Esophagus muscularis mucosa (tissue), 4 donors: ENCODE data around the gene TCAP. TPM values are rescaled to one million over a fixed set of nuclear protein-coding genes. Genes with fewer than 3 reads are reported as not detected.

Source experiments
- DNase-seq: peaks from one replicate; pipeline ENCODE4 v3.0.0-alpha.2; 2017; ENCODE audit errors: extremely low spot score
- H3K27ac ChIP-seq, 4 donors: fragments of 200-600 bp; sonication (generic); replicated peaks in 1 of 4; 1 replicate in 3 of 4; 2 replicates in 1 of 4; pipeline ENCODE4 v1.5.1; 2016 to 2019; ENCODE audit warnings: mild to moderate bottlenecking in 1 of 4
- H3K27me3 ChIP-seq, 4 donors: fragments of 200-600 bp; sonication (generic); one replicate each; pipeline versions ENCODE4 v1.5.1 to v1.6.0; 2016 to 2019
- H3K36me3 ChIP-seq, 4 donors: fragments of 200-600 bp; sonication (generic); one replicate each; pipeline ENCODE4 v1.5.1; 2016 to 2019
- H3K4me1 ChIP-seq, 4 donors: fragments of 200-600 bp; sonication (generic); one replicate each; pipeline ENCODE4 v1.5.1; 2016 to 2019
- H3K4me3 ChIP-seq, 4 donors: fragments of 200-600 bp; sonication (generic); 1 replicate in 2 of 4; 2 replicates in 2 of 4; pipeline ENCODE4 v1.5.1; 2016 to 2019; ENCODE audit warnings: mild to moderate bottlenecking in 4 of 4, moderate library complexity in 1 of 4
- H3K9me3 ChIP-seq, 4 donors: fragments of 200-600 bp; sonication (generic); 1 replicate in 3 of 4; 2 replicates in 1 of 4; pipeline ENCODE4 v1.5.1; 2016 to 2019
- EP300 ChIP-seq: sonication (generic); formaldehyde crosslinking; IDR thresholded peaks from one replicate; pipeline ENCODE4 v1.6.1; 2017; ENCODE audit warnings: antibody characterized with exemption
- POLR2A ChIP-seq: fragments of 450-650 bp; IDR thresholded peaks from one replicate; pipeline ENCODE4 v1.6.1; 2017; ENCODE audit warnings: antibody characterized with exemption, moderate library complexity, mild to moderate bottlenecking, low read depth
- POLR2AphosphoS5 ChIP-seq, 2 donors: sonication (generic); formaldehyde crosslinking; IDR thresholded peaks; one replicate each; pipeline ENCODE4 v1.6.1; 2017; ENCODE audit warnings: antibody characterized with exemption in 2 of 2
- WGBS: methylation state at CpG from one replicate; pipeline ENCODE4 v1.1.5; 2018; 5-methylcytosine and 5-hydroxymethylcytosine counted together
- intact Hi-C: fragments of 100-400 bp; cut with DNase I; formaldehyde crosslinking; loops from one replicate; pipeline ENCODE4 v1.15.1; 2023
- total RNA-seq, 4 donors: library from RNA; depleted of rRNA; stranded (reverse); fragments of >200 nt; gene quantifications; one replicate each; pipeline versions ENCODE4 v1.1.0 to v1.2.1, GENCODE V29; 2016
- TF ChIP-seq, protein P1 (sequence below), 3 experiments: fragments of 200-600 bp in 2 of 3; fragments of 450-650 bp in 1 of 3; sonication (generic) in 2 of 3; IDR thresholded peaks; one replicate each; pipeline ENCODE4 v1.5.1; 2017 to 2019; ENCODE audit warnings: antibody characterized with exemption in 3 of 3, mild to moderate bottlenecking in 2 of 3, moderate library complexity in 1 of 3

TCAP gene, protein sequence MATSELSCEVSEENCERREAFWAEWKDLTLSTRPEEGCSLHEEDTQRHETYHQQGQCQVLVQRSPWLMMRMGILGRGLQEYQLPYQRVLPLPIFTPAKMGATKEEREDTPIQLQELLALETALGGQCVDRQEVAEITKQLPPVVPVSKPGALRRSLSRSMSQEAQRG
- total RNA-seq: 1 to 10 TPM in 3 of 4 donors, under 1 TPM in 1; 0.99 to 2.1 (median 1.3) TPM

DNA sequence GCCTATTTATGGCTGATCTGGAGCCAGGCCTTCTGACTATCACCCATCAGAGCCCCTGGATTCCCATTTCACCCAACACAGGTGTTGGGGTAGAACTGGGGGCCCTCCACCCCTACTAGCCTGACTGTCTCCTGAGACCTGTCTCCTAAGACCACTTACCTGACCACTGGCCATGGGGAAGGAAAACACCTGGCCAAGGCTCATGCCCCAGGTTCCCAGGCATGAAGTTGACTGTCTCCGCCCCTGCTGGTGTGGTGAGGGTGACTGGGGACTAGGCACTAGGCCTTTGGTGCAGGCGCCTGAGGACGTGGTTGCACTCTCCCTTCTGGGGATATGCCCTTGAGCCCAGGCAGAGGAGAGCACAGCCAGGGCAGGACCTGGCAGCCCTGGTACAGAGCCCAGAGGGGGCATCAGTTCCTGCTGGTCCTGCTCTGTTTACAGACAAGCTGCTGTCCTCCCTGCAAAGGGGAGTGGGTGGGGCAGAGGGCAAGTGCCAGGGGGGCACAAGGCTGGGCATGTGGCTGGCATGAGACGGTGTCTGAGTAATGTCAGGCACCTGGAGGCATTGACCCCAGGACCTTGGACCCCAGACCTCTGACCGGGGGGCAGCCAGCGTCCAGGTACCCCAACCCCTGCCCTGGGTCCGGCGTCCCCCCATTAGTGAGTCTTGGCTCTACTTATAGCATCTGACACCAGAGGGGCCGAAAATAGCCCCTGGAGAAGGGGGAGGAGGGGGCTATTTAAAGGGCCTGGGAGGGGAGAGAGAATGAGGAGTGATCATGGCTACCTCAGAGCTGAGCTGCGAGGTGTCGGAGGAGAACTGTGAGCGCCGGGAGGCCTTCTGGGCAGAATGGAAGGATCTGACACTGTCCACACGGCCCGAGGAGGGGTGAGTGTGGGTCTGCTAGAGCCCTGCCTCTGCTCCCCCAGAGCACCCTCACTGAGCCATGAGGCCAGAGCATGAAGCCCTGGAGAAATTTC, at the start of gene TCAP:
Gene TCAP, plus strand, starts transcription at position 769 of the 981 bp plus-strand sequence. Its CDS starts 11 bp downstream, at position 780.
- intact Hi-C loops: no loop called here
- Histone ChIP-seq H3K4me1 (peaks cover 58 to 93% (median 89%) of the 10 kb centered on the region in 4 donors), H3K9me3 (no peaks in the 10 kb centered on the region), H3K27ac (peak within 1 kb of the TSS; percentile 24 to 61 (median 41)), H3K36me3 (peaks cover 10 to 34% (median 29%) of the 10 kb centered on the region in 4 donors), H3K27me3 (peaks cover 0 to 52% (median 32%) of the 10 kb centered on the region in 4 donors), H3K4me3 (no peak within 1 kb of the TSS)
- TF ChIP-seq POLR2AphosphoS5 (IDR thresholded peaks at IDR 0.05): no peak
- no peak for TF ChIP-seq POLR2A
- TF ChIP-seq, protein P1, sequence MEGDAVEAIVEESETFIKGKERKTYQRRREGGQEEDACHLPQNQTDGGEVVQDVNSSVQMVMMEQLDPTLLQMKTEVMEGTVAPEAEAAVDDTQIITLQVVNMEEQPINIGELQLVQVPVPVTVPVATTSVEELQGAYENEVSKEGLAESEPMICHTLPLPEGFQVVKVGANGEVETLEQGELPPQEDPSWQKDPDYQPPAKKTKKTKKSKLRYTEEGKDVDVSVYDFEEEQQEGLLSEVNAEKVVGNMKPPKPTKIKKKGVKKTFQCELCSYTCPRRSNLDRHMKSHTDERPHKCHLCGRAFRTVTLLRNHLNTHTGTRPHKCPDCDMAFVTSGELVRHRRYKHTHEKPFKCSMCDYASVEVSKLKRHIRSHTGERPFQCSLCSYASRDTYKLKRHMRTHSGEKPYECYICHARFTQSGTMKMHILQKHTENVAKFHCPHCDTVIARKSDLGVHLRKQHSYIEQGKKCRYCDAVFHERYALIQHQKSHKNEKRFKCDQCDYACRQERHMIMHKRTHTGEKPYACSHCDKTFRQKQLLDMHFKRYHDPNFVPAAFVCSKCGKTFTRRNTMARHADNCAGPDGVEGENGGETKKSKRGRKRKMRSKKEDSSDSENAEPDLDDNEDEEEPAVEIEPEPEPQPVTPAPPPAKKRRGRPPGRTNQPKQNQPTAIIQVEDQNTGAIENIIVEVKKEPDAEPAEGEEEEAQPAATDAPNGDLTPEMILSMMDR (IDR thresholded peaks at IDR 0.05): no peak
- no peak for DNase-seq
- WGBS: 53% methylated on average over 5 of the region's 15 CpGs

DNA sequence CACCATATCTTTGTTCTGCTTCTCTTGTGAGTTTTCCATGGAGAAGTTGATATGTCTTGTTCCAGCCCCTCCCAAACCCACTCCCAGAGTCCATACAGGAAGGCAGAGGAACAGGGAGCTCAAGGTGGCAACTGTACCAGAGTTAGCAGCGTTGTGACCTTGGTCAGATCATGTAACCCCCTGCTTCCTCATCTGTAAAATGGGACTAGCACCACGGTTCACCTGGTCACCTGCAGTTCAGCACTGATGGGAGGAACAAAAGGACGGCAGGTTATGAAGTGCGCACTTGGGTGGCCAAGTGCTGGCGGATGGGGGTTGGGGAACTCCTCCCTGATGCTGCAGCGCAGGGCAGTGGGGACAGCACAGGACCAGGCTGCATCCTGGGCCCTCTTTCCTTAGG, 49.7 kb upstream of the TCAP start:
- no peak overlapping the region for H3K27ac ChIP-seq
- H3K27me3 ChIP-seq: peaks cover 0 to 67% (median 2%) of the 10 kb centered on the region in 4 donors
- no peaks in the 10 kb centered on the region for H3K9me3 ChIP-seq
- no peaks in the 10 kb centered on the region for H3K36me3 ChIP-seq
- no peak for DNase-seq
- TF ChIP-seq, protein P1 (IDR thresholded peaks at IDR 0.05): no peak
- TF ChIP-seq POLR2A (no peak), EP300 (no peak), POLR2AphosphoS5 (IDR thresholded peaks at IDR 0.05) (no peak)
- no peak overlapping the region for H3K4me3 ChIP-seq
- WGBS: 72% methylated on average over 6 of the region's 6 CpGs
- H3K4me1 ChIP-seq: peaks cover 0 to 21% (median 16%) of the 10 kb centered on the region in 4 donors
- intact Hi-C loops: no loop called here

DNA sequence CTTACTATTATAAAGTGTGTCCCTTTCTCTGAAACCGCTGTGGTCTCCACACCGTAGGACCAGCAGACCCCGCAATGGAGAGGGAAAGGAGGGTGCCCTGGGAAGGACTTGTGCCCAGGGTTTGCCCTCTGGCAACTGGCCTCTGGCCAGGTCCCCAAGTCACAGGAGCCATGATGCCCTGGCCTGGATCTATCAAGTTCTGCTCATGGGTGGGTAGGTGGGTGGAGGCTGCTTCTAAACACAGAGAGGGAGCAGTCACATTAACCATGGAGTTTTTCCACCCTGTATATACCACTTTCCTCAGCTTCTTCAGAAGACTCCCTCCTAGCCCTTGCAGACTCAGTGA, 48.1 kb upstream of the TCAP start:
- DNase-seq: no peak
- WGBS: 86% methylated on average over 3 of the region's 3 CpGs
- Histone ChIP-seq H3K4me1 (peaks cover 0 to 26% (median 19%) of the 10 kb centered on the region in 4 donors), H3K36me3 (no peaks in the 10 kb centered on the region), H3K27ac (no peak overlapping the region), H3K4me3 (peak overlapping the region; percentile 60 to 83 (median 67)), H3K9me3 (no peaks in the 10 kb centered on the region), H3K27me3 (peaks cover 0 to 62% (median 2%) of the 10 kb centered on the region in 4 donors)
- intact Hi-C loops: no loop called here
- no peak for TF ChIP-seq POLR2AphosphoS5 (IDR thresholded peaks at IDR 0.05)
- no peak for TF ChIP-seq POLR2A
- no peak for TF ChIP-seq EP300
- TF ChIP-seq, protein P1 (IDR thresholded peaks at IDR 0.05): no peak

DNA sequence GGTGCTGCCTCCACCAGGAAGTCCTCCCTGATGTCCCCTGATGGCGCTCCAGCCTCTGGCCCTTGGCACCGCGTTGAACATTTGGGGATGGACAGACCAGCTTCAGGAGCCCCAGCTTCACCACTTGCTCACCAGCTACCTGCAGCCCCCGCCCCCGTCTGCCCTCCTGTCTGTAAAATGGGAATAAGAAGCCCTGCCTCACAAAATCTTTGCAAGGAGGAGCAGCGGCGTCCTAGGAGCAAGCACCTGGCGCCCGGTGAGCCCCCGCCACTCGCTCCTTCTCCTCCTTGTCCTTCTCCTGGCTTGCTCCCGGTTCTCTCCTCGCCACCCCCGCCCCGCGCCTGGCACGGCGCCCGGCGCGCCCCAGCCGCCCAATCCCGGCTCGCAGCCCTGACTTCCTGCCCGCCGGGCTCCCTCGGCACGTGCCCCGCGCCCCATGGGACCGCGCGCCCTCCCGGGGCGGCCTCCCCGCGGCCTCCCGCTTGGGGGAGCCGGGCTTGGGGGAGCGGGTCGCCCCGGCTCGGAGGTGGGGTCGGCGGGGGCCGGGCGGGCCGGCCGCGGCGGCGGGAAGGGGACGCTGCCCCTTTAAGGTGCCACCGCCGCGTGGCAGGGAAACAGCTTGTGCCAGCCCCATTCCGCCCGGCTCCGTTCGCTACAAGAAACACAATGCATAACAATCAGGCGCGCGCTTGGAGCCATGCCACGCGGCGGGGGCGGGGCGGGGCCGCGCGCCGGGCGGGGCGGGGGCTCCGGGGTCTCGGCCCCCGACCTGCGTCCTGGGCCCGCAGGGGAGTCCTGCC, 47.5 kb upstream of the TCAP start:
- Histone ChIP-seq H3K4me1 (peaks cover 0 to 31% (median 23%) of the 10 kb centered on the region in 4 donors), H3K36me3 (no peaks in the 10 kb centered on the region), H3K27me3 (peaks cover 0 to 56% (median 2%) of the 10 kb centered on the region in 4 donors), H3K27ac (peak overlapping the region; percentile 60 to 72 (median 65)), H3K9me3 (no peaks in the 10 kb centered on the region), H3K4me3 (peak overlapping the region; percentile 60 to 83 (median 67))
- TF ChIP-seq, protein P1 (IDR thresholded peaks at IDR 0.05): no peak
- TF ChIP-seq POLR2AphosphoS5 (IDR thresholded peaks at IDR 0.05): no peak
- TF ChIP-seq POLR2A: no peak
- TF ChIP-seq EP300: no peak
- DNase-seq: no peak
- intact Hi-C loops: no loop called here
- WGBS: 2% methylated on average over 14 of the region's 79 CpGs
